ENCODE measurements around the gene MTHFSD. TPM values are rescaled to one million over a fixed set of nuclear protein-coding genes. Genes with fewer than 3 reads are reported as not detected.

The MTHFSD gene
- total and polyA plus RNA-seq, 2 of the 8 experiments (the other 6 are each of a cell fraction or from before 2014, with no cell fraction given), result 7.1 to 9.8 TPM

GRCh38 chr16:86573215-86573614 is 18.2 kb upstream of the MTHFSD start:
- Histone ChIP-seq H3K9me3 (ENCODE audit: insufficient read depth in 2 of 2, low read depth in 1 of 2, low read length in 1 of 2) (no peaks in the 10 kb centered on the region), H2AFZ (ENCODE audit: low read length) (no peak overlapping the region), H2BK20ac (ENCODE audit: low read length) (peak overlapping the region; percentile 72; the same call in 1 of the 2 replicates), H3K79me2 (ENCODE audit: control insufficient read depth in 1 of 2, insufficient read depth in 2 of 2, low read length in 2 of 2) (no peaks in the 10 kb centered on the region), H3K27ac (ENCODE audit: low read depth, low read length) (no peak overlapping the region), H2BK5ac (ENCODE audit: low read depth, low read length) (no peak overlapping the region; the same call in 1 of the 2 replicates), H3K4ac (replicated peaks; ENCODE audit: insufficient read length, low read depth, low read length) (no peak overlapping the region), H4K20me1 (replicated peaks in 1 of 2; ENCODE audit: control insufficient read depth in 1 of 2, insufficient read depth in 2 of 2, low read length in 2 of 2) (peaks cover 19 to 24% of the 10 kb centered on the region in 2 experiments), H2BK12ac (ENCODE audit: low read depth, low read length) (peak overlapping the region; percentile 95), H2BK15ac (ENCODE audit: low read length) (peak overlapping the region; percentile 88; the same call in 1 of the 2 replicates), H3K4me1 (replicated peaks in 1 of 4; ENCODE audit: control insufficient read depth in 3 of 4, insufficient read depth in 4 of 4, low read length in 3 of 4) (peaks cover 14 to 55% (median 30%) of the 10 kb centered on the region in 4 experiments), H3K4me3 (ENCODE audit: extremely low read depth in 1 of 4, insufficient read depth in 2 of 4, low read depth in 3 of 4, low read length in 4 of 4) (peak overlapping the region in 2 of 4 experiments; percentile 3 to 31; a peak in 1 of 8 replicates), H3K36me3 (ENCODE audit: control insufficient read depth in 2 of 4, insufficient read depth in 4 of 4, low read length in 3 of 4) (peaks cover 0 to 3% (median 0%) of the 10 kb centered on the region in 4 experiments; a peak in 1 of 8 replicates), H3K4me2 (ENCODE audit: insufficient read depth in 1 of 2, low read depth in 2 of 2, low read length in 2 of 2) (peak overlapping the region; percentile 44 to 61), H3K23ac (ENCODE audit: insufficient read length) (no peak overlapping the region), H3K79me1 (ENCODE audit: low read depth, low read length) (no peaks in the 10 kb centered on the region), H3K27me3 (replicated peaks in 1 of 4; ENCODE audit: control insufficient read depth in 3 of 4, extremely low read depth in 1 of 4, insufficient read depth in 3 of 4, low read length in 3 of 4) (peaks cover 90 to 100% (median 95%) of the 10 kb centered on the region in 4 experiments), H4K91ac (replicated peaks; ENCODE audit: insufficient read length, low read length) (no peak overlapping the region), H3K14ac (ENCODE audit: insufficient read length) (no peak overlapping the region), H2AK5ac (ENCODE audit: low read depth, low read length) (0 out of 2 replicates have a peak overlapping the region, but pooled peaks have one; percentile 80), H3K9ac (replicated peaks in 1 of 4; ENCODE audit: extremely low read depth in 1 of 4, low read depth in 3 of 4, low read length in 3 of 4) (no peak overlapping the region), H2BK120ac (replicated peaks; ENCODE audit: low read depth, low read length) (no peak overlapping the region), H4K8ac (ENCODE audit: extremely low read depth, insufficient read depth, low read length) (no peak overlapping the region), H3K23me2 (ENCODE audit: low read depth, low read length) (peaks cover 8% of the 10 kb centered on the region; the same call in 1 of the 2 replicates), H3K18ac (ENCODE audit: extremely low read depth, low read length) (peak overlapping the region; percentile 56; the same call in 1 of the 2 replicates), H4K5ac (ENCODE audit: insufficient read length, low read depth, low read length) (no peak overlapping the region), H3K56ac (replicated peaks; ENCODE audit: insufficient read length, low read depth, low read length) (no peak overlapping the region)
- CTCF ChIA-PET (ENCODE audit: partially characterized antibody), result interaction anchor here (0.7 to 1.4 kb wide), 5 partner anchors 9 to 704 kb away, joined by 3 to 7 read pairs (median 3); no protein-coding TSS in a partner anchor
- peak in 1 of 2 experiments; percentile 65 for DNase-seq (ENCODE audit: low read depth in 1 of 2, low spot score in 2 of 2)
- 4% methylated on average over 7 of the region's 8 CpGs; no CpG with 5 or more reads in 1 of the 2 experiments for WGBS, 2 experiments (ENCODE audit: extremely low coverage in 1 of 2, insufficient coverage in 1 of 2, insufficient read length in 1 of 2, insufficient replicate concordance in 2 of 2, low coverage in 1 of 2, low lambda C conversion rate in 2 of 2, missing lambda C conversion rate in 1 of 2)
- no peak for FAIRE-seq
- POLR2A ChIA-PET (ENCODE audit: partially characterized antibody), result no interaction called here
- TF ChIP-seq NRF1 (IDR thresholded peaks at IDR 0.05; ENCODE audit: low read depth, low read length), result no peak
- TF ChIP-seq FOSL1 (IDR thresholded peaks at IDR 0.05; ENCODE audit: insufficient read depth, low read depth, low read length), result no peak
- TF ChIP-seq CBX8 (IDR thresholded peaks at IDR 0.05; ENCODE audit: borderline replicate concordance, low read depth, low read length), result no peak
- no peak for TF ChIP-seq EZH2 (IDR thresholded peaks at IDR 0.05; ENCODE audit: low read depth, low read length, severe bottlenecking)
- no peak for TF ChIP-seq KDM1A (IDR thresholded peaks at IDR 0.05; ENCODE audit: borderline replicate concordance, low read length)
- TF ChIP-seq TEAD4 (IDR thresholded peaks at IDR 0.05; ENCODE audit: low read depth, low read length), result peak; percentile 32; the same call in 1 of the 2 replicates
- TF ChIP-seq USF2 (IDR thresholded peaks at IDR 0.05; ENCODE audit: low read length), result no peak
- TF ChIP-seq SP4 (IDR thresholded peaks at IDR 0.05; ENCODE audit: low read length), result no peak
- no peak for TF ChIP-seq HDAC2 (IDR thresholded peaks at IDR 0.05; ENCODE audit: borderline replicate concordance in 1 of 2, low read depth in 2 of 2, low read length in 2 of 2)
- TF ChIP-seq SIX5 (IDR thresholded peaks at IDR 0.05; ENCODE audit: low read depth, low read length), result no peak
- no peak for TF ChIP-seq GTF2F1 (IDR thresholded peaks at IDR 0.05; ENCODE audit: borderline replicate concordance, low read depth, low read length)

Measured in H1 (cell line).